Immature natural killer cell (primary cell): Measurements from ENCODE around the gene SLC35C1. TPM values are rescaled to one million over a fixed set of nuclear protein-coding genes. Genes with fewer than 3 reads are reported as not detected.
A peak's percentile ranks its signal among the peaks of the same experiment; 100 is the strongest.

Experiments used
- DNase-seq, 3 donors: peaks; one replicate each; pipeline ENCODE4 v3.0.0; 2022; ENCODE audit warnings: mixed read lengths in 1 of 3
- H3K27ac Mint-ChIP-seq, 6 donors: one replicate each; pipeline ENCODE4 v1.8.0; 2020; ENCODE audit warnings: mixed read lengths in 6 of 6, mild to moderate bottlenecking in 5 of 6, inconsistent platforms in 4 of 6, moderate library complexity in 3 of 6
- H3K27me3 Mint-ChIP-seq, 3 donors: one replicate each; pipeline ENCODE4 v1.8.0; 2020 to 2021; ENCODE audit warnings: low read depth in 3 of 3, mild to moderate bottlenecking in 3 of 3, mixed read lengths in 3 of 3, moderate library complexity in 3 of 3, inconsistent platforms in 1 of 3
- H3K36me3 Mint-ChIP-seq, 3 donors: one replicate each; pipeline ENCODE4 v1.8.0; 2020; ENCODE audit warnings: mixed read lengths in 3 of 3, inconsistent platforms in 2 of 3, mild to moderate bottlenecking in 2 of 3
- H3K4me1 Mint-ChIP-seq, 2 donors: one replicate each; pipeline ENCODE4 v1.8.0; 2020; ENCODE audit warnings: inconsistent platforms in 2 of 2, mild to moderate bottlenecking in 2 of 2, mixed read lengths in 2 of 2, moderate library complexity in 1 of 2
- H3K4me3 Mint-ChIP-seq, 5 donors: one replicate each; pipeline ENCODE4 v1.8.0; 2020; ENCODE audit warnings: mild to moderate bottlenecking in 5 of 5, mixed read lengths in 5 of 5, inconsistent platforms in 3 of 5, moderate library complexity in 3 of 5
- H3K9me3 Mint-ChIP-seq, 6 donors: one replicate each; pipeline ENCODE4 v1.8.0; 2020; ENCODE audit warnings: mild to moderate bottlenecking in 6 of 6, mixed read lengths in 6 of 6, inconsistent platforms in 4 of 6, moderate library complexity in 3 of 6
- polyA plus RNA-seq, 3 donors: library from polyadenylated mRNA; unstranded; fragments of 300-500 nt; fragmentation: Illumina TruSeq; gene quantifications; one replicate each; pipeline ENCODE4 v1.2.3, GENCODE V29; 2021

SLC35C1 gene
- polyA plus RNA-seq, 3 donors from 2014 or later, result 6.4 to 11.9 (median 7.6) TPM

- no peaks in the 10 kb centered on the region for H3K36me3 Mint-ChIP-seq
- no peak overlapping the region for H3K27ac Mint-ChIP-seq
- H3K27me3 Mint-ChIP-seq, result peaks cover 2 to 4% (median 4%) of the 10 kb centered on the region in 3 donors
- no peaks in the 10 kb centered on the region for H3K9me3 Mint-ChIP-seq
- DNase-seq, result no peak
- H3K4me1 Mint-ChIP-seq, result peaks cover 16 to 21% of the 10 kb centered on the region in 2 donors
- H3K4me3 Mint-ChIP-seq, result peak overlapping the region in 2 of 5 donors; percentile 18 to 94
Measured at GRCh38 chr11:45772986-45773785, 31.8 kb upstream of the SLC35C1 start.

- no peaks in the 10 kb centered on the region for H3K9me3 Mint-ChIP-seq
- peaks cover 16 to 21% of the 10 kb centered on the region in 2 donors for H3K4me1 Mint-ChIP-seq
- no peak overlapping the region for H3K4me3 Mint-ChIP-seq
Measured at GRCh38 chr11:45773786-45774655, 30.9 kb upstream of the SLC35C1 start.

GRCh38 chr11:45774786-45775185, 30.2 kb upstream of the SLC35C1 start:
- DNase-seq, result no peak
- no peak overlapping the region for H3K27ac Mint-ChIP-seq
- H3K4me3 Mint-ChIP-seq, result no peak overlapping the region
- peaks cover 16 to 21% of the 10 kb centered on the region in 2 donors for H3K4me1 Mint-ChIP-seq
- H3K9me3 Mint-ChIP-seq, result no peaks in the 10 kb centered on the region
- peaks cover 2 to 6% (median 4%) of the 10 kb centered on the region in 3 donors for H3K27me3 Mint-ChIP-seq
- H3K36me3 Mint-ChIP-seq, result no peaks in the 10 kb centered on the region

More at GRCh38 chr11:45773786-45774655, 30.9 kb upstream of the SLC35C1 start:
- no peak for DNase-seq
- Mint-ChIP-seq H3K27ac (no peak overlapping the region), H3K36me3 (no peaks in the 10 kb centered on the region), H3K27me3 (peaks cover 2 to 4% (median 4%) of the 10 kb centered on the region in 3 donors)

- peaks cover 2 to 9% (median 4%) of the 10 kb centered on the region in 3 donors for H3K27me3 Mint-ChIP-seq
- no peaks in the 10 kb centered on the region for H3K36me3 Mint-ChIP-seq
- H3K9me3 Mint-ChIP-seq, result no peaks in the 10 kb centered on the region
- no peak for DNase-seq
- no peak overlapping the region for H3K27ac Mint-ChIP-seq
- no peak overlapping the region for H3K4me3 Mint-ChIP-seq
- peaks cover under 1 to 4% of the 10 kb centered on the region in 2 donors for H3K4me1 Mint-ChIP-seq
Measured at GRCh38 chr11:45777127-45777969, 27.6 kb upstream of the SLC35C1 start.

GRCh38 chr11:45778341-45778740, 26.6 kb upstream of the SLC35C1 start:
- H3K4me3 Mint-ChIP-seq, result no peak overlapping the region

GRCh38 chr11:45779602-45780001, 25.3 kb upstream of the SLC35C1 start:
- H3K27ac Mint-ChIP-seq, result no peak overlapping the region
- H3K4me1 Mint-ChIP-seq, result no peaks in the 10 kb centered on the region
- peaks cover under 1 to 12% (median 9%) of the 10 kb centered on the region in 3 donors for H3K27me3 Mint-ChIP-seq
- H3K4me3 Mint-ChIP-seq, result no peak overlapping the region
- DNase-seq, result no peak
- no peaks in the 10 kb centered on the region for H3K36me3 Mint-ChIP-seq
- no peaks in the 10 kb centered on the region for H3K9me3 Mint-ChIP-seq

More at GRCh38 chr11:45778341-45778740, 26.6 kb upstream of the SLC35C1 start:
- H3K36me3 Mint-ChIP-seq, result no peaks in the 10 kb centered on the region
- H3K4me1 Mint-ChIP-seq, result no peaks in the 10 kb centered on the region
- H3K9me3 Mint-ChIP-seq, result no peaks in the 10 kb centered on the region
- H3K27me3 Mint-ChIP-seq, result peaks cover 2 to 12% (median 9%) of the 10 kb centered on the region in 3 donors
- no peak for DNase-seq
- no peak overlapping the region for H3K27ac Mint-ChIP-seq

GRCh38 chr11:45786272-45786671, 18.7 kb upstream of the SLC35C1 start:
- Mint-ChIP-seq H3K9me3 (peaks cover 0 to 9% (median 8%) of the 10 kb centered on the region in 6 donors), H3K4me1 (no peaks in the 10 kb centered on the region), H3K27me3 (peaks cover 11 to 16% (median 13%) of the 10 kb centered on the region in 3 donors), H3K4me3 (no peak overlapping the region), H3K27ac (peak overlapping the region in 1 of 6 donors; percentile 20), H3K36me3 (peaks cover 0 to 3% (median 0%) of the 10 kb centered on the region in 3 donors)
- no peak for DNase-seq

GRCh38 chr11:45788887-45789286, 16.1 kb upstream of the SLC35C1 start:
- H3K27me3 Mint-ChIP-seq, result peaks cover 6 to 18% (median 14%) of the 10 kb centered on the region in 3 donors
- H3K4me1 Mint-ChIP-seq, result no peaks in the 10 kb centered on the region
- H3K4me3 Mint-ChIP-seq, result no peak overlapping the region
- H3K27ac Mint-ChIP-seq, result no peak overlapping the region
- DNase-seq, result no peak
- H3K9me3 Mint-ChIP-seq, result peaks cover 0 to 9% (median 8%) of the 10 kb centered on the region in 6 donors
- peaks cover 0 to 3% (median 0%) of the 10 kb centered on the region in 3 donors for H3K36me3 Mint-ChIP-seq

- Mint-ChIP-seq H3K27ac (no peak overlapping the region), H3K4me3 (no peak overlapping the region), H3K4me1 (no peaks in the 10 kb centered on the region), H3K36me3 (peaks cover 0 to 3% (median 0%) of the 10 kb centered on the region in 3 donors), H3K27me3 (peaks cover 6 to 23% (median 12%) of the 10 kb centered on the region in 3 donors), H3K9me3 (peaks cover 0 to 6% (median 4%) of the 10 kb centered on the region in 6 donors)
- no peak for DNase-seq
Measured at GRCh38 chr11:45791524-45791923, 13.4 kb upstream of the SLC35C1 start.

- DNase-seq, result no peak
- Mint-ChIP-seq H3K4me1 (no peaks in the 10 kb centered on the region), H3K9me3 (no peaks in the 10 kb centered on the region), H3K27me3 (peaks cover 2 to 14% (median 9%) of the 10 kb centered on the region in 3 donors), H3K36me3 (no peaks in the 10 kb centered on the region), H3K27ac (no peak overlapping the region), H3K4me3 (no peak overlapping the region)
Measured at GRCh38 chr11:45794169-45794568, 10.8 kb upstream of the SLC35C1 start.

GRCh38 chr11:45795379-45795778, 9.6 kb upstream of the SLC35C1 start:
- H3K36me3 Mint-ChIP-seq, result no peaks in the 10 kb centered on the region
- H3K4me3 Mint-ChIP-seq, result no peak overlapping the region
- no peak for DNase-seq
- peaks cover 2 to 9% (median 8%) of the 10 kb centered on the region in 3 donors for H3K27me3 Mint-ChIP-seq
- no peaks in the 10 kb centered on the region for H3K4me1 Mint-ChIP-seq
- no peaks in the 10 kb centered on the region for H3K9me3 Mint-ChIP-seq
- H3K27ac Mint-ChIP-seq, result no peak overlapping the region

- no peaks in the 10 kb centered on the region for H3K36me3 Mint-ChIP-seq
- no peaks in the 10 kb centered on the region for H3K4me1 Mint-ChIP-seq
- no peak for DNase-seq
- no peak overlapping the region for H3K4me3 Mint-ChIP-seq
- no peaks in the 10 kb centered on the region for H3K9me3 Mint-ChIP-seq
- H3K27ac Mint-ChIP-seq, result no peak overlapping the region
- peaks cover 2 to 8% (median 7%) of the 10 kb centered on the region in 3 donors for H3K27me3 Mint-ChIP-seq
Measured at GRCh38 chr11:45796461-45796861, 8.5 kb upstream of the SLC35C1 start.

GRCh38 chr11:45798793-45799441, 6.0 kb upstream of the SLC35C1 start:
- Mint-ChIP-seq H3K27me3 (peaks cover 0 to 6% (median 5%) of the 10 kb centered on the region in 3 donors), H3K36me3 (no peaks in the 10 kb centered on the region), H3K27ac (peak overlapping the region in 1 of 6 donors; percentile 26), H3K4me3 (no peak overlapping the region), H3K9me3 (no peaks in the 10 kb centered on the region), H3K4me1 (peaks cover 0 to 2% of the 10 kb centered on the region in 2 donors)
- no peak for DNase-seq
